Subcutaneous abdominal adipose tissue (tissue), 5 donors: ENCODE data around the gene KXD1.
A peak's percentile ranks its signal among the peaks of the same experiment; 100 is the strongest.
"Not testable (repeated sequence)": the region's sequence is repeated elsewhere in the genome, so short reads cannot be mapped to it uniquely, and the experiment has no call there.

Experiments used
- H3K27ac ChIP-seq: one replicate; pipeline ENCODE4 v1.7.0; 2013; ENCODE audit warnings: low read depth, mild to moderate bottlenecking, inconsistent platforms, low read length, moderate library complexity
- H3K27me3 ChIP-seq, 5 donors: one replicate each; pipeline ENCODE4 v1.7.0; 2013; ENCODE audit warnings: low read length in 5 of 5, inconsistent platforms in 1 of 5; ENCODE audit not compliant: control insufficient read depth in 5 of 5, insufficient read depth in 4 of 5
- H3K36me3 ChIP-seq, 5 donors: one replicate each; pipeline ENCODE4 v1.7.0; 2013; ENCODE audit warnings: low read length in 5 of 5; ENCODE audit not compliant: control insufficient read depth in 5 of 5, insufficient read depth in 5 of 5
- H3K4me1 ChIP-seq, 5 donors: one replicate each; pipeline ENCODE4 v1.7.0; 2013; ENCODE audit warnings: low read length in 5 of 5, mild to moderate bottlenecking in 3 of 5, moderate library complexity in 1 of 5; ENCODE audit not compliant: control insufficient read depth in 5 of 5, insufficient read depth in 5 of 5
- H3K4me3 ChIP-seq, 5 donors: one replicate each; pipeline ENCODE4 v1.7.0; 2013; ENCODE audit warnings: low read length in 5 of 5, low read depth in 1 of 5
- H3K9ac ChIP-seq, 5 donors: one replicate each; pipeline ENCODE4 v1.7.0; 2013; ENCODE audit warnings: low read length in 5 of 5, mild to moderate bottlenecking in 4 of 5, moderate library complexity in 3 of 5
- H3K9me3 ChIP-seq, 5 donors: one replicate each; pipeline ENCODE4 v1.7.0; 2013; ENCODE audit warnings: low read length in 5 of 5; ENCODE audit not compliant: control insufficient read depth in 5 of 5
- donor health status: healthy.
- donor health status: healthy.
- donor health status: healthy.
- donor health status: healthy.
- donor health status: healthy.

KXD1 gene

DNA sequence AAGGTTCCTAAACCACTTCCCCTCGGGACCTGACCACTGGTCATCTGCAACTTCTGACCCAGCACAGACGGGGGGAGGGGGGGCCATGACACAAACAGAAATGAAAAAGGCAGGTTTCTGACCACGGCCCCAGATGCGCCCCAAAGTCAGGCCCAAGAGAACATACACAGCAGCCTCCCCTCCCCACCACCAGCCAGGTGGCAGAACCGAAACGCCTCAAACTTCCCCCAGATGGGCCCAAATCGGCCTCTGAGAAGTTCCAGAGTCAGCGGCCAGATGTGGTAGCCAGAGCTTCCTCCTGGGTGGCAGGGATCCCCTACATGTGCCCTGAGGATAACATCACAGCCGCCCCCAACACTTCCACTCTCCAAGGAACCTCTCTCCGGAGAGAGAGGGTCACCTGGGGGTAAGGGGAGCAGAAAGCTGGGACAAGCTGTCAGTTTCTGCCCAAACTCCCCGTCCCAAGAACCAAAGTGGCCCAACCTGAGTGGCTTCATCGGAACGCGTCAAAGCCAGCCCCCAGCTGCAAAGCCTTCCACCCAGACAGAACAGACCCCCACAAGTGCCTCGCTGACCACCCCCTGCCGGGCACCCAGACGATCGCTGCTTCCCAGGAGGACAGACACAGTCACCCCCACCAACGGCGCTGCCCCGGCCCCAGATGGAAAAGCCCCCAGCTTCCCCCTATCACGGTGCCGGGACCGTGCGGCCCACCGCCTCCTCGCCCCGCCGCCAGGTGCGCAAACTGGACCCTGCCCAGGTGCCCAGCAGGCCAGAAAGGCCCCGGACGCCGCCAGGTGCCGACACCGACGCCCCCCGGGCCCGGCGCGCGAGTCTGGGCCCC lies 36.6 kb upstream of the KXD1 start:
- Histone ChIP-seq H3K4me1 (peaks cover 3 to 41% (median 32%) of the 10 kb centered on the region in 5 donors), H3K27me3 (no peaks in the 10 kb centered on the region), H3K9ac (peak overlapping the region; percentile 79 to 100 (median 99)), H3K36me3 (no peaks in the 10 kb centered on the region), H3K4me3 (peak overlapping the region; percentile 94 to 100 (median 98)), H3K27ac (peak overlapping the region; percentile 95), H3K9me3 (no peaks in the 10 kb centered on the region)

GRCh38 chr19:18521692-18522123 lies 36.0 kb upstream of the KXD1 start, which contains the start of gene ELL:
TSS of gene ELL (minus strand) at chr19:18522070. CDS start at chr19:18522055, 15 bp downstream.
- Histone ChIP-seq H3K9me3 (no peaks in the 10 kb centered on the region), H3K4me3 (peak within 1 kb of the TSS; percentile 94 to 100 (median 98)), H3K9ac (peak within 1 kb of the TSS; percentile 79 to 100 (median 99)), H3K36me3 (no peaks in the 10 kb centered on the region), H3K27ac (peak within 1 kb of the TSS; percentile 95), H3K27me3 (no peaks in the 10 kb centered on the region), H3K4me1 (peaks cover 3 to 35% (median 29%) of the 10 kb centered on the region in 5 donors)

GRCh38 chr19:18522124-18522861 lies 35.4 kb upstream of the KXD1 start:
- H3K9me3 ChIP-seq: no peaks in the 10 kb centered on the region
- peak overlapping the region in 4 of 5 donors; percentile 94 to 100 (median 96) for H3K4me3 ChIP-seq
- H3K36me3 ChIP-seq: no peaks in the 10 kb centered on the region
- peak overlapping the region in 1 of 5 donors; percentile 98 for H3K9ac ChIP-seq
- H3K4me1 ChIP-seq: peaks cover 3 to 34% (median 29%) of the 10 kb centered on the region in 5 donors
- H3K27me3 ChIP-seq: no peaks in the 10 kb centered on the region
- peak overlapping the region; percentile 95 for H3K27ac ChIP-seq

DNA sequence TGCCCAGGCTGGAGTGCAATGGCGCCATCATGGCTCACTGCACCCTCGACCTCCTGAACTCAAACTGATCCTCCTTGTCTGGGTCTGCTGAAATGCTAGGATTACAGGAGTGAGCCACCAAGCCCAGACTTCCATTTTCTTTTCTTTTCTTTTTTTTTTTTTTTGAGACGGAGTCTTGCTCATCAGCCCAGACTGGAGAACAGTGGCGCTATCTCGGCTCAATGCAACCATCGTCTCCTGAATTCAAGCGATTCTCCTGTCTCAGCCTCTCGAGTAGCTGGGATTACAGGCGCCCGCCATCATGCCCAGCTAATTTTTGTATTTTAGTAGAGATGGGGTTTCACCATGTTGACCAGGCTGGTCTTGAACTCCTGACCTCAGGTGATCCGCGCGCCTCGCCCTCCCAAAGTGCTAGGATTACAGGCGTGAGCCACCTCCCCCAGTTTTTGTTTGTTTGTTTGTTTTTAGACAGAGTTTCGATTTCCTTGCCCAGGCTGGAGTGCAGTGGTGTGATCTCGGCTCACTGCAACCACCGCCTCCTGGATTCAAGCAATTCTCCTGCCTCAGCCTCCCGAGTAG lies 34.7 kb upstream of the KXD1 start:
- Histone ChIP-seq H3K4me3 (peak overlapping the region in 3 of 5 donors; percentile 23 to 33 (median 30)), H3K4me1 (peaks cover 3 to 37% (median 29%) of the 10 kb centered on the region in 5 donors)
- not testable (repeated sequence) for H3K36me3 ChIP-seq, H3K27ac ChIP-seq, H3K27me3 ChIP-seq, H3K9me3 ChIP-seq, H3K9ac ChIP-seq

GRCh38 chr19:18523841-18524240 lies 33.8 kb upstream of the KXD1 start:
- peaks cover 3 to 33% (median 27%) of the 10 kb centered on the region in 5 donors for H3K4me1 ChIP-seq

GRCh38 chr19:18526316-18526715 lies 31.4 kb upstream of the KXD1 start:
- Histone ChIP-seq H3K9ac (no peak overlapping the region), H3K4me3 (no peak overlapping the region), H3K27me3 (no peaks in the 10 kb centered on the region), H3K4me1 (peaks cover 0 to 13% (median 5%) of the 10 kb centered on the region in 5 donors), H3K36me3 (peaks cover 0 to 2% (median 2%) of the 10 kb centered on the region in 5 donors), H3K27ac (no peak overlapping the region), H3K9me3 (no peaks in the 10 kb centered on the region)

More at GRCh38 chr19:18523841-18524240, 33.8 kb upstream of the KXD1 start:
- no peaks in the 10 kb centered on the region for H3K27me3 ChIP-seq
- H3K27ac ChIP-seq: no peak overlapping the region
- no peaks in the 10 kb centered on the region for H3K36me3 ChIP-seq
- H3K9ac ChIP-seq: no peak overlapping the region
- no peaks in the 10 kb centered on the region for H3K9me3 ChIP-seq
- no peak overlapping the region for H3K4me3 ChIP-seq

DNA sequence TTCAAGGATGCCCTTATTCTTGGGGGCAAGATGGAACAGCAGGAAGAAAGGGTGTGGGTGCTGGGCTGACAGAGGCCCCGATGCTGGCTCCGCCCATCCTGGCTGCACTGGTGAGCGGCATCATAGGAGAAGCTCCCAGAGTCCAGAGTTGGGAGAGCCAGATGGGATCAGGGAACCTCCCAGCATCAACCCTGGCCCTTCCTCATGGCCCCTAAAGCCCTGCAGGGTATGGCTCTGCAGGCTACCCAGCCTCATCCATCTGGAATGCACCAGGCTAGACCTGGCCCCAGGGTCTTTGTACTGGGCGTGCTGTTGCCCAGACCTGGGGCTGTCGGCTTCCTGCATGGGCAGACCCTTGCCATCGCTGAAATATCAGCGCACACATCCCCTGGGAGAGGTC lies 27.9 kb upstream of the KXD1 start:
- H3K4me3 ChIP-seq: no peak overlapping the region
- peaks cover 0 to 9% (median 0%) of the 10 kb centered on the region in 5 donors for H3K4me1 ChIP-seq
- no peaks in the 10 kb centered on the region for H3K9me3 ChIP-seq
- no peak overlapping the region for H3K9ac ChIP-seq
- no peaks in the 10 kb centered on the region for H3K27me3 ChIP-seq
- H3K36me3 ChIP-seq: peaks cover 0 to 26% (median 23%) of the 10 kb centered on the region in 5 donors
- no peak overlapping the region for H3K27ac ChIP-seq

- H3K36me3 ChIP-seq: peaks cover 0 to 40% (median 34%) of the 10 kb centered on the region in 5 donors
- H3K27me3 ChIP-seq: no peaks in the 10 kb centered on the region
- H3K9me3 ChIP-seq: no peaks in the 10 kb centered on the region
- H3K9ac ChIP-seq: no peak overlapping the region
- no peak overlapping the region for H3K27ac ChIP-seq
- peaks cover 0 to 7% (median 0%) of the 10 kb centered on the region in 5 donors for H3K4me1 ChIP-seq
- H3K4me3 ChIP-seq: no peak overlapping the region
Measured at GRCh38 chr19:18531485-18531884, 26.2 kb upstream of the KXD1 start.

GRCh38 chr19:18532168-18532890 lies 25.3 kb upstream of the KXD1 start:
- no peaks in the 10 kb centered on the region for H3K9me3 ChIP-seq
- no peak overlapping the region for H3K9ac ChIP-seq
- H3K36me3 ChIP-seq: peaks cover 0 to 48% (median 42%) of the 10 kb centered on the region in 5 donors
- no peak overlapping the region for H3K4me3 ChIP-seq
- H3K27me3 ChIP-seq: no peaks in the 10 kb centered on the region
- H3K27ac ChIP-seq: no peak overlapping the region
- H3K4me1 ChIP-seq: peaks cover 0 to 2% (median 0%) of the 10 kb centered on the region in 5 donors
